Measurements from ENCODE around the gene LMLN. TPM values are rescaled to one million over a fixed set of nuclear protein-coding genes. Genes with fewer than 3 reads are reported as not detected.
"Not testable (repeated sequence)": the region's sequence is repeated elsewhere in the genome, so short reads cannot be mapped to it uniquely, and the experiment has no call there.

The LMLN gene
- total RNA-seq, 1 experiment from 2014 or later = 2.8 TPM

DNA sequence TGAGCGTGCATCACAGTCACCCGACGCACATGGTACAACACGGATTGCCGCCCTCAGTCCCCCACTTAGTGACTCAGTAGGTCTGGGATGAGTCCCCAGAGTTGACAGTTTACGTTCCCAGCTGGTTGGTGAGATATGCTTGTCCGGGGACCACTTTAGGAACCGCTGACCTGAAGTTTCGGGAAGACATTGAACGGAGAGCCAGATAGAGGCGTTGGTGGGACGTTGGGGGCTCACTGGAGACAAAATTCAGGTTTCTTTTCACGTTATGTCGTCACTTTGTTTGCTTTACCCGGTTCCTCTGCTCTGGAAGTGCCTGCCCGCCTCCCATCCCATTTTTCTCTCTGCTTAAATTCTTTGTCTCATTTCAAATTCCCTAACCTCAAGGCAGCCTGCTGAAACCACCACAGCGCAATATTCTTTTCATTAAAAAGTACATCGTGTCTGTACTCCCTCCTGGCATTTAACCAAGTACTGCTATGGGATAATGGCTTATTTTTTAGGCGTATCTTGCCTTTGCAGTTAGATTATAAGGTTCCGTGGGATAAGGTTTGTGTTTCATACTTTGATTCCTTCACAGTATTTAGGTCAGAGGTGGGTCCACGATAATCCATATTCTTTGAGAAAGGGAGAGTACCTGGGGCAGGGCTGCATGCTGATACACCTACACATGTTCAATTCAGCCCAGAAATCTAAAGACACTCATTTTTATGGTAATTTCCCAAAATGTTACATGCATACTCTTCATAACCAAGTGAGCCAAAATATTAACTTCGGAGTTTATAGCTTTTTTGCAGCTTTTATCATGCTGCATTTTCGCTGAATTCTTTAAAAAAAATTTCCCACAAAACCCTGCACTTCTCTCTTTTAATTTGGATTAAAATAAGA lies 921 bp downstream of the LMLN start:
- Histone ChIP-seq H3K9me3 (ENCODE audit: low read length) (no peaks in the 10 kb centered on the region), H3K9me2 (replicated peaks; ENCODE audit: insufficient read depth, low read length) (no peaks in the 10 kb centered on the region), H3K9ac (ENCODE audit: low read length) (peak overlapping the region; percentile 72), H2AFZ (ENCODE audit: low read length) (peak overlapping the region; percentile 89), H3K4me1 (ENCODE audit: low read length) (peaks cover 28% of the 10 kb centered on the region), H4K20me1 (ENCODE audit: insufficient read depth, low read depth, low read length) (no peaks in the 10 kb centered on the region), H3K36me3 (ENCODE audit: insufficient read depth, low read length) (peaks cover 4% of the 10 kb centered on the region; the same call in 1 of the 2 replicates), H3K27me3 (ENCODE audit: low read length) (no peaks in the 10 kb centered on the region), H3K4me3 (ENCODE audit: low read length) (peak overlapping the region; percentile 76), H3K4me2 (ENCODE audit: low read depth, low read length, poor library complexity, severe bottlenecking) (peak overlapping the region; percentile 90), H3K79me2 (ENCODE audit: low read length) (no peaks in the 10 kb centered on the region), H3K27ac (ENCODE audit: low read length) (no peak overlapping the region)
- no peak for DNase-seq

DNA sequence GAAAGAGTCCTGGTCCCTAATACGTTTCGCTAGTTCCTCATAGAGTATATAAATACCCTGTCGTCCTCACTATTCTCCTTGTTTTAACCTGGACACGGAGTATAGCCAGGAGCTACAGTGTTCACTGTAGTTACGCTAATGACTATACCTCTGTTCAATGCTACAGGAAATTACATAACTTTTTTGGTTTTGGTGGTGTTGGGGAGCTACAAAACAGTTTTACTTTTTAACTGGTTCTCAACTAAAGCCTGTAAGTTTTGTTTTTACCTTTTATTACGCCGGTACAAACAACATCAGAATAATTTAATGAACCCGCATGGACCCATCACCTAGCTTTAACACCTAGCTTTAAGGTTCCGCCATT lies 1.5 kb downstream of the LMLN start:
- peaks cover 2% of the 10 kb centered on the region; the same call in 1 of the 2 replicates for H3K9me3 ChIP-seq (ENCODE audit: low read length)
- H3K9ac ChIP-seq (ENCODE audit: low read length) = no peak overlapping the region
- H3K36me3 ChIP-seq (ENCODE audit: insufficient read depth, low read length) = no peaks in the 10 kb centered on the region
- no peak for DNase-seq
- H3K79me2 ChIP-seq (ENCODE audit: low read length) = no peaks in the 10 kb centered on the region
- H4K20me1 ChIP-seq (ENCODE audit: insufficient read depth, low read depth, low read length) = no peaks in the 10 kb centered on the region
- no peak overlapping the region for H3K4me3 ChIP-seq (ENCODE audit: low read length)
- no peak overlapping the region for H3K27ac ChIP-seq (ENCODE audit: low read length)
- H3K27me3 ChIP-seq (ENCODE audit: low read length) = no peaks in the 10 kb centered on the region
- peaks cover 28% of the 10 kb centered on the region for H3K4me1 ChIP-seq (ENCODE audit: low read length)
- H2AFZ ChIP-seq (ENCODE audit: low read length) = no peak overlapping the region
- H3K4me2 ChIP-seq (ENCODE audit: low read depth, low read length, poor library complexity, severe bottlenecking) = peak overlapping the region; percentile 90
- no peaks in the 10 kb centered on the region for H3K9me2 ChIP-seq (replicated peaks; ENCODE audit: insufficient read depth, low read length)

DNA sequence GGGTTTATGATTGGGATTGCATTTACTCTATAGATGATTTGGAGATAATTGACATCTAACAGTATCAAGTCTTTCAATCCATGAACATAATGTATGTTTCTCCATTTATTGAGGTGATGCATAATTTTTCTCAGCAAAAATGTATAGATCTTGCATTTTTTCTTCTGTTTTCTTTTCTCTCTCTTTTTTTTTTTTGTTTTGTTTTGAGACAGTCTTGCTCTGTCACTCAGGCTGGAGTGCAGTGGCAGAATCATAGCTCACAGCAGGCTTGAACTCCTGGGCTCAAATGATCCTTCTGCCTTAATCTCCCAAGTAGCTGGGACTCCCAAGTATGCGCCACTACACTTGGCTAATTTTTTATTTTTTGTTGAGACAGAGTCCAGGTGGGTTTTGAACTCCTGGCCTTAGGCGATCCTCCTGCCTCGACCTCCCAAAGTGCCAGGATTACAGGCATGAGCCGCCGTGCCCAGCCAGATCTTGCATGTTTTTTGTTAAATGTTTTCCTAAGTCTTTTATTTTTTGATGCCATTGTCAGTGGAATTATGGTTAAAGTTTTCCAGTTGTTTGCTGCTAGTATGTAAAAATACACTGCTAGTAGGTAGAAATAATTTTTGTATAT lies 3.1 kb downstream of the LMLN start:
- no peak overlapping the region for H3K4me2 ChIP-seq (ENCODE audit: low read depth, low read length, poor library complexity, severe bottlenecking)
- no peaks in the 10 kb centered on the region for H4K20me1 ChIP-seq (ENCODE audit: insufficient read depth, low read depth, low read length)
- H3K79me2 ChIP-seq (ENCODE audit: low read length) = no peaks in the 10 kb centered on the region
- DNase-seq = no peak
- H3K9me2 ChIP-seq (replicated peaks; ENCODE audit: insufficient read depth, low read length) = no peaks in the 10 kb centered on the region
- H3K9me3 ChIP-seq (ENCODE audit: low read length) = peaks cover 4% of the 10 kb centered on the region; the same call in 1 of the 2 replicates
- H3K4me3 ChIP-seq (ENCODE audit: low read length) = no peak overlapping the region
- H3K4me1 ChIP-seq (ENCODE audit: low read length) = peaks cover 27% of the 10 kb centered on the region
- no peaks in the 10 kb centered on the region for H3K36me3 ChIP-seq (ENCODE audit: insufficient read depth, low read length)
- H3K27me3 ChIP-seq (ENCODE audit: low read length) = no peaks in the 10 kb centered on the region
- H3K27ac ChIP-seq (ENCODE audit: low read length) = no peak overlapping the region
- H3K9ac ChIP-seq (ENCODE audit: low read length) = no peak overlapping the region
- no peak overlapping the region for H2AFZ ChIP-seq (ENCODE audit: low read length)

DNA sequence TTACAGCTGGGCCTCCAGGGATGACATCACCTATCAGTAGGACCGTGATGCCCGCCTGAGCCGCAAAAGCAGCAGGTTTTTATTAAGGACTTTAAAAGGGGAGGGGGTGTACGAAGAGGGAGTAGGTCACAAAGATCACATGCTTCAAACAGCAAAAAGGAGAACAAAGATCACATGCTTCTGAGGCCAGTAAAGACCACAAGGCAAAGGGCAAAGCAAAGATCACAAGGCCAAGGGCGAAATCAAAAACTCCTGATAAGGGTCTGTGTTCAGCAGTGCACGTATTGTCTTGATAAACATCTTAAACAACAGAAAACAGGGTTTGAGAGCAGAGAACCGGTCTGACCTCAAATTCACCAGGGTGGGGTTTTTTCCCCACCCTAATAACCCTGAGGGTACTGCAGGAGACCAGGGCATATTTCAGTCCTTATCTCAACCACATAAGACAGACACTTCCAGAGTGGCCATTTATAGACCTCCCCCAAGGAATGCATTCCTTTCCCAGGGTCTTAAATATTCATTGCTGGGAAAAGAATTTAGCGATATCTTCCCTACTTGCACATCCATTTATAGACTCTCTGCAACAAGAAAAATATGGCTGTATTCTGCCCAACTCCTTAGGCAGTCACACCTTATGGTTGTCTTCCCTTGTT lies 7.4 kb downstream of the LMLN start:
- H2AFZ ChIP-seq (ENCODE audit: low read length); H3K9me2 ChIP-seq (replicated peaks; ENCODE audit: insufficient read depth, low read length); DNase-seq; H3K4me3 ChIP-seq (ENCODE audit: low read length); H3K36me3 ChIP-seq (ENCODE audit: insufficient read depth, low read length); H3K79me2 ChIP-seq (ENCODE audit: low read length); H3K27me3 ChIP-seq (ENCODE audit: low read length); H3K9me3 ChIP-seq (ENCODE audit: low read length); H3K9ac ChIP-seq (ENCODE audit: low read length); H3K4me1 ChIP-seq (ENCODE audit: low read length); H3K27ac ChIP-seq (ENCODE audit: low read length); H4K20me1 ChIP-seq (ENCODE audit: insufficient read depth, low read depth, low read length); H3K4me2 ChIP-seq (ENCODE audit: low read depth, low read length, poor library complexity, severe bottlenecking): not testable (repeated sequence)

DNA sequence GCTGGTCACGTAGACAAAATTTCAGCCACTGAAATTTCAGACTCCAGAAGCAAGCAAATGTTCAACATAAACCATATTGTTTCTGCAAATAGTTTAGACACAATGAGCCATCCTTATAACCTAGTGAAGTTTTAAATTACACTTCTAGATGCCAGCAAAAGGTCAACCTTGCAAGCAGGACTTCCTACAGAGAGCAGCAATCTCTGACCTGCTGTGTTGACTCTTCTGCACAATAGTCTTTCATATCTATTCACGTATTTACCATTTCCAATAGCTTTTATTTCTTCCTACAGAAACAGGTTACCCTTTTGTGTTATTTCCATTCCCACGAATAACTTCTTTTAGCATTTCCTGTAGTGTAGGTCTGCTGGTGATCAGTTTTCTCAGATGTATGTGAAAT lies 10.6 kb downstream of the LMLN start:
- H3K4me2 ChIP-seq (ENCODE audit: low read depth, low read length, poor library complexity, severe bottlenecking) = no peak overlapping the region
- H3K36me3 ChIP-seq (ENCODE audit: insufficient read depth, low read length) = no peaks in the 10 kb centered on the region
- H3K9me2 ChIP-seq (replicated peaks; ENCODE audit: insufficient read depth, low read length) = no peaks in the 10 kb centered on the region
- H4K20me1 ChIP-seq (ENCODE audit: insufficient read depth, low read depth, low read length) = no peaks in the 10 kb centered on the region
- no peaks in the 10 kb centered on the region for H3K27me3 ChIP-seq (ENCODE audit: low read length)
- no peak for DNase-seq
- H3K4me3 ChIP-seq (ENCODE audit: low read length) = no peak overlapping the region
- no peaks in the 10 kb centered on the region for H3K4me1 ChIP-seq (ENCODE audit: low read length)
- peaks cover 4% of the 10 kb centered on the region; the same call in 1 of the 2 replicates for H3K9me3 ChIP-seq (ENCODE audit: low read length)
- H2AFZ ChIP-seq (ENCODE audit: low read length) = no peak overlapping the region
- H3K27ac ChIP-seq (ENCODE audit: low read length) = no peak overlapping the region
- H3K9ac ChIP-seq (ENCODE audit: low read length) = no peak overlapping the region
- no peaks in the 10 kb centered on the region for H3K79me2 ChIP-seq (ENCODE audit: low read length)

DNA sequence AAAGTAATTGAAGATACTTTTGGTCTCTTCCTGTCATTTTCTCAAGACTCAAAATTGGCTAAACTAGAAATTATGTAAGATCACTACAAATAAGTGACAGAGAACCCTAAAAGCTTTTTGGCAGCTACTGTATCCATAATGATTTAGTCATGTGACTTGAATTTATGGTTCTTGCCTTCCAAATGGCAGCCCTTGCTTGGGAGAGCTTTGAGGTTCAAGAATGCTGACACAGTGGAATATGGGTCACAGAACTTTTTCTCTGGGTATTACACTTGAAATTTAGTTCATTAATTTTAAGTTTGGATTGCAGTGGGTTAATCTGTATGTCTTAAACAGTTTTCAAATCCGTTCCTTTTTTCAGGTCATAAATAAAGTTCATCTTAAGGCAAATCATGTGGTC lies 14.0 kb downstream of the LMLN start:
- no peaks in the 10 kb centered on the region for H4K20me1 ChIP-seq (ENCODE audit: insufficient read depth, low read depth, low read length)
- no peaks in the 10 kb centered on the region for H3K9me3 ChIP-seq (ENCODE audit: low read length)
- no peak overlapping the region for H2AFZ ChIP-seq (ENCODE audit: low read length)
- no peaks in the 10 kb centered on the region for H3K27me3 ChIP-seq (ENCODE audit: low read length)
- H3K4me1 ChIP-seq (ENCODE audit: low read length) = no peaks in the 10 kb centered on the region
- H3K79me2 ChIP-seq (ENCODE audit: low read length) = no peaks in the 10 kb centered on the region
- no peaks in the 10 kb centered on the region for H3K9me2 ChIP-seq (replicated peaks; ENCODE audit: insufficient read depth, low read length)
- H3K27ac ChIP-seq (ENCODE audit: low read length) = no peak overlapping the region
- no peak overlapping the region for H3K9ac ChIP-seq (ENCODE audit: low read length)
- no peaks in the 10 kb centered on the region for H3K36me3 ChIP-seq (ENCODE audit: insufficient read depth, low read length)
- DNase-seq = no peak
- H3K4me2 ChIP-seq (ENCODE audit: low read depth, low read length, poor library complexity, severe bottlenecking) = no peak overlapping the region
- H3K4me3 ChIP-seq (ENCODE audit: low read length) = no peak overlapping the region

DNA sequence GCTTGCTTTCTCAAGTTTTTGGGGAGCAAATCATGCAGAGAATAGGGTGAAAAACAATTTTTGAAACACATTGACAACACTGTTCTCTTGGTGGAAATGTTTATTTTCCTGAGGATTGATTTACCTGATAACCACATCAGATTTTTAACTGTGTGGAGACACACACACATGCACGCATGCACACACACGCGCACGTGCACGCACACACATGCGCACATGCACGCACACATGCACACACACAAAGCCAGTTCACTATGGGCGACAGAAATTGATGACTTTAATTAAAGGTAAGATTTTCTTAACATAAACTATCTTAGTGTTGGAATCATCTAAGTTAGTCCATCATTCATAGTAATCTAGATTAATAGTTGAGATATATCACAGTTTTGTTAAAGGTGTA lies 15.3 kb downstream of the LMLN start:
- DNase-seq = no peak
- H3K4me1 ChIP-seq (ENCODE audit: low read length) = no peaks in the 10 kb centered on the region
- H3K9me3 ChIP-seq (ENCODE audit: low read length) = no peaks in the 10 kb centered on the region
- H2AFZ ChIP-seq (ENCODE audit: low read length) = no peak overlapping the region
- no peaks in the 10 kb centered on the region for H3K79me2 ChIP-seq (ENCODE audit: low read length)
- H3K4me2 ChIP-seq (ENCODE audit: low read depth, low read length, poor library complexity, severe bottlenecking) = no peak overlapping the region
- H3K27me3 ChIP-seq (ENCODE audit: low read length) = no peaks in the 10 kb centered on the region
- H3K36me3 ChIP-seq (ENCODE audit: insufficient read depth, low read length) = no peaks in the 10 kb centered on the region
- no peak overlapping the region for H3K27ac ChIP-seq (ENCODE audit: low read length)
- H3K9me2 ChIP-seq (replicated peaks; ENCODE audit: insufficient read depth, low read length) = no peaks in the 10 kb centered on the region
- no peaks in the 10 kb centered on the region for H4K20me1 ChIP-seq (ENCODE audit: insufficient read depth, low read depth, low read length)
- no peak overlapping the region for H3K9ac ChIP-seq (ENCODE audit: low read length)
- H3K4me3 ChIP-seq (ENCODE audit: low read length) = no peak overlapping the region

DNA sequence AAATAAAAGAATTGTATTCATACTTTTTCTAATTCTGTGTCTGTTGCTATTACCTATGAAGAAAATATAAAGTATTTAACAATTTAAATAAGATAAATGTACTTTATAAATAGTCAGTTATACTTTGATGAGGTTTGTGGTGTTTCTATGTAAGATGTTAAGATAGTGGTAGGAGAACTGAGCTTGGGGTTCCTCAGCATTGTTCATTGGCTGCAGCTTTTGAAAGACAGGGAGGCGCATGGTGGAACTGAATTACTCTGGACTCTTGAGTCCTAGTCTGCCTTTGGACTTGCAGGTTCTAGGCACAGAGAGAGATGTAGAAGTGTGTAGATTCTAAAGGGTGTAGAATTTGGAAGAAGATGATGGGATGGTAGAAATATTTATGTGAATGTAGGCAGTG lies 23.1 kb downstream of the LMLN start:
- Histone ChIP-seq H3K4me3 (ENCODE audit: low read length) (no peak overlapping the region), H3K9me3 (ENCODE audit: low read length) (no peaks in the 10 kb centered on the region), H3K79me2 (ENCODE audit: low read length) (no peaks in the 10 kb centered on the region), H3K4me1 (ENCODE audit: low read length) (no peaks in the 10 kb centered on the region), H2AFZ (ENCODE audit: low read length) (no peak overlapping the region), H3K4me2 (ENCODE audit: low read depth, low read length, poor library complexity, severe bottlenecking) (no peak overlapping the region), H3K27me3 (ENCODE audit: low read length) (no peaks in the 10 kb centered on the region), H3K36me3 (ENCODE audit: insufficient read depth, low read length) (no peaks in the 10 kb centered on the region), H4K20me1 (ENCODE audit: insufficient read depth, low read depth, low read length) (no peaks in the 10 kb centered on the region), H3K9me2 (replicated peaks; ENCODE audit: insufficient read depth, low read length) (no peaks in the 10 kb centered on the region), H3K9ac (ENCODE audit: low read length) (no peak overlapping the region), H3K27ac (ENCODE audit: low read length) (no peak overlapping the region)
- DNase-seq = no peak
